ENCODE data around the gene FBXO22.
"Not testable (repeated sequence)": the region's sequence is repeated elsewhere in the genome, so short reads cannot be mapped to it uniquely, and the experiment has no call there.

Gene FBXO22

DNA sequence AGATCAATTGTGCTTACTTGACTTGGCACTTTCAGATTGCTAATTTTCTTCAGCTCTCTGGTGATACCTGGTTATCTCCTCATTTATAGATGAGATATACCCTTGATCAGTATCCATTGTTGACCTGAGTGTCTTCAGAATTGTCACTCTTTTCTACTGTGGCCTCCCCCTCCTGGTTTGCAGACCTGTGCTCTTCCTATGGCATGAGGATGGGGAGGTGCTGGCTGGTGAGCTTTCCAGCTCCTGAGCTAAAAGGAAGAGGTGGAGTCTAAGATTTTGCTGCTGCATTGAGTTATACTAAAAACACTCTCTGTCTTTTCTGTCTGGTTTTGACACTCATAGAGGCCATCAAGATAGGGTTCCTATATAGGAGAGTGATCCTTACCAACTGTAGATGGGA, 36.8 kb upstream of the FBXO22 start:
- no peak for DNase-seq (ENCODE audit: low spot score)
- TF ChIP-seq, protein P1, sequence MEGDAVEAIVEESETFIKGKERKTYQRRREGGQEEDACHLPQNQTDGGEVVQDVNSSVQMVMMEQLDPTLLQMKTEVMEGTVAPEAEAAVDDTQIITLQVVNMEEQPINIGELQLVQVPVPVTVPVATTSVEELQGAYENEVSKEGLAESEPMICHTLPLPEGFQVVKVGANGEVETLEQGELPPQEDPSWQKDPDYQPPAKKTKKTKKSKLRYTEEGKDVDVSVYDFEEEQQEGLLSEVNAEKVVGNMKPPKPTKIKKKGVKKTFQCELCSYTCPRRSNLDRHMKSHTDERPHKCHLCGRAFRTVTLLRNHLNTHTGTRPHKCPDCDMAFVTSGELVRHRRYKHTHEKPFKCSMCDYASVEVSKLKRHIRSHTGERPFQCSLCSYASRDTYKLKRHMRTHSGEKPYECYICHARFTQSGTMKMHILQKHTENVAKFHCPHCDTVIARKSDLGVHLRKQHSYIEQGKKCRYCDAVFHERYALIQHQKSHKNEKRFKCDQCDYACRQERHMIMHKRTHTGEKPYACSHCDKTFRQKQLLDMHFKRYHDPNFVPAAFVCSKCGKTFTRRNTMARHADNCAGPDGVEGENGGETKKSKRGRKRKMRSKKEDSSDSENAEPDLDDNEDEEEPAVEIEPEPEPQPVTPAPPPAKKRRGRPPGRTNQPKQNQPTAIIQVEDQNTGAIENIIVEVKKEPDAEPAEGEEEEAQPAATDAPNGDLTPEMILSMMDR (IDR thresholded peaks at IDR 0.05; ENCODE audit: extremely low read depth, insufficient read depth, missing control alignments) = no peak
- in situ Hi-C loops (cut with MboI; ENCODE audit: low pct_unique_long_range_greater_than_20kb, low sequenced_read_pairs, unreplicated experiment) = no loop called here

DNA sequence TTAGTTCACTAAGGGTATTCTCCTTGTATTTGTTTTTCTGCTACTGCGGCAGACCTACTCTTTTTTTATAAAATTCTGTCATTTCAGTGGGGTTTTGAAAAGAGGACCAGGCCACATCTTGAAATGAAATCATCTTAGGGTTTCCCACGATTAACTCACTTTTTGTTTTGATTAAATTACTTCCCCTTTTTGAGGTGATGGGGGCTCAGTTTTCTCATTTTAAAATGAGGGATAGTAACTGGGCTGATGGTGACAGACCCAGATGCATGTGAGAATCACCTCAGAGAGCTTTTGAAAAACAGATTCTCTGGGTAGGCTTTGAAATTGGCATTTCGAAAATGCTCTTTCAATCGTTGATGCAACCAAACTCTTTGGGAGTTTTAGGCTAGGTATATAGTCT, 36.2 kb upstream of the FBXO22 start:
- in situ Hi-C loops (cut with MboI; ENCODE audit: low pct_unique_long_range_greater_than_20kb, low sequenced_read_pairs, unreplicated experiment) = no loop called here
- TF ChIP-seq, protein P1 (IDR thresholded peaks at IDR 0.05; ENCODE audit: extremely low read depth, insufficient read depth, missing control alignments) = no peak
- no peak for DNase-seq (ENCODE audit: low spot score)

DNA sequence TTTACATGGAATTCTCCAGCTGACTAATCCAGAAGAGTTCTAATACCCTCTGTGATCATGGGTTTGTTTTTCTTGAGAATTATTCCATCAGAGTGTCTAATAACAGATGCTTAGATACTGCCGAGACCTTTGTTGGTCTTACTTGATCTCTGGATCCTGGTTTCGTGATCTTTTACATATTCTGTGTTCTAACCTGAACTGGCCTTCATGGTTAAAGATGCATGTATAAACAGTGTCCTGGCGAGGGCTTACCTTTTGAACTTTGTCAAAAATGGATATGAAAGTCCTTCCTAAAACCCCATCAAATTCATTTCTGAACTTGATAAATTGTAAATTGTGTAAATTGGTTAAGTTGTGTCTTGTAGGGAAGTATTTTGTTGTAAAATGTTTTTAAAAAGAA, 35.7 kb upstream of the FBXO22 start:
- TF ChIP-seq, protein P1 (IDR thresholded peaks at IDR 0.05; ENCODE audit: extremely low read depth, insufficient read depth, missing control alignments) = no peak
- in situ Hi-C loops (cut with MboI; ENCODE audit: low pct_unique_long_range_greater_than_20kb, low sequenced_read_pairs, unreplicated experiment) = no loop called here
- no peak for DNase-seq (ENCODE audit: low spot score)

DNA sequence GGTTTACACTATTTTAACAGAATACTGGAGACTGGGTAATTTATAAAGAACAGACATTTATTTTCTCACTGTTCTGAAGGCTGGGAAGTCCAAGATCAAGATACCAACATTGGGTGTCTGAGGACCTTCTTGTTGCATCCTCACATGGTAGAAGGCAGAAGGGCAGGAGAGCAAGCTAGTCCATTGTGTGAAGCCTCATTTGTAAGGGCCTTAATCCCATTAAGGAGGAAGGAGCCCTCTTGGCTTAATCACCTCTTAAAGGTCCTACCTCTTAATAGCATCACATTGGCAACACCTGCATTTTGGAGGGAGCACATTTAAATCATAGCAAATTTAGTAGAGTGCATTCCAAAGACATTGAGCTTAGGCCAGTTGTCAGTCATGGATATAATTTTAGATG, 34.2 kb upstream of the FBXO22 start:
- DNase-seq (ENCODE audit: low spot score) = no peak
- in situ Hi-C loops (cut with MboI; ENCODE audit: low pct_unique_long_range_greater_than_20kb, low sequenced_read_pairs, unreplicated experiment) = no loop called here
- TF ChIP-seq, protein P1 (IDR thresholded peaks at IDR 0.05; ENCODE audit: extremely low read depth, insufficient read depth, missing control alignments) = no peak

DNA sequence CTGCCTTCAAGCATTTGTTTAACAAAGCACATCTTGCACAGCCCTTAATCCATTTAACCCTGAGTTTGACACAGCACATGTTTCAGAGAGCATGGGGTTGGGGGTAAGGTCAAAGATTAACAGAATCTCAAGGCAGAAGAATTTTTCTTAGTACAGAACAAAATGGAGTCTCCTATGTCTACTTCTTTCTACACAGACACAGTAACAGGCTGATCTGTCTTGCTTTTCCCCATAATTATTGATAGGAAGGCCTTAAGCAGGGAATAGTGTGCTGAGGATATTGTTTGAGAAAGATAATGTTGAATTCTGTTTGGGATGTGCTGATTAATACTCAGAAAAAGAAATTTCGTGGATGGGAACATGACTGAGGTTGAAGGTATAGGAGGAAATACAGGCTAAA, 32.1 kb upstream of the FBXO22 start:
- in situ Hi-C loops (cut with MboI; ENCODE audit: low pct_unique_long_range_greater_than_20kb, low sequenced_read_pairs, unreplicated experiment); DNase-seq (ENCODE audit: low spot score): not testable (repeated sequence)

DNA sequence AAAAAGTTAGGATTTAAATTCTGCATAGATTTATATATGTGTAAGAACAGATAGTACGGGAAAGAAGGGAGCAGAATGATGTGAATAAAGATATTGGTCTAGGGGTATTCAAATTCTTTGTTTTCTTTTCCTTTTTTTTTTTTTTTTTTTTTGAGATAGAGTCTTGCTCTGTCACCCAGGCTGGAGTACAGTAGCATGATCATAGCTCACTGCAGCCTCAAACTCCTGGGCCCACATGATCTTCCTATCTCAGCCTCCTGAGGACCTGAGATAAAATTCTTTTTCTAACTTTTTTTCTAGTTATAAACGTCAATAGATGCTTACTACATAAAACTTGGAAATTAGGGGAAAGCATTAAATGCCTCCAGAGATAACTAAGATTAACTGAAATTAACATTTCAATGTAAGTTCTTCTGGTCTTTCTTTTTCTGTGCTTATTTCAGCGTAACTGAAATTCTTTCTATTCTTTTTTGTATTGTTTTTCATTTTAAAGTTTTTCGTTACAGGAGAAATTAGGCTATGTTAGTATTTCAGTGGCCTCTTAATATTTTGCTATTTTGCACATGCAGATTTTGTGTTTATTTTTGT, 31.2 kb upstream of the FBXO22 start:
- DNase-seq (ENCODE audit: low spot score) = no peak
- in situ Hi-C loops (cut with MboI; ENCODE audit: low pct_unique_long_range_greater_than_20kb, low sequenced_read_pairs, unreplicated experiment) = no loop called here

DNA sequence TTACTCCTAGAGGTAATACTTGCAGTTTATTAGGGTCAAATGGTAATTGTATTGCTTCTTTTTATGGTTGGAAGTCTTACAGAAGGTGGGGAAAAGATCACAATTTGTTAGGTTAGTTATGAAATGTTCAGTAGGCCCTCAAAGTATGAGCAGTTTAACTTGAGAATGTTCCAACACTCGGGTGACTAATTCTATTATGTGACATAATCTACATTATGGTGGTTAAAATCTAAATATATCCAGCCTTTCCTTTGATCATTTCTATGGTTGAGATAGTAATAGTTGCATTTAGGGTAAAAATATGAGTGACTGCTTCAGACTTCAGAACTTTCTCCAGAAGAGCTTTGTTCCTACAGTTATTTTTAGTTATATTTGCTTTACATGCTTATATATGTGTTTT, 19.6 kb upstream of the FBXO22 start:
- DNase-seq (ENCODE audit: low spot score) = no peak
- TF ChIP-seq, protein P1 (IDR thresholded peaks at IDR 0.05; ENCODE audit: extremely low read depth, insufficient read depth, missing control alignments) = no peak
- in situ Hi-C loops (cut with MboI; ENCODE audit: low pct_unique_long_range_greater_than_20kb, low sequenced_read_pairs, unreplicated experiment) = no loop called here

More for the DNA sequence above, 31.2 kb upstream of the FBXO22 start:
- TF ChIP-seq, protein P1 (IDR thresholded peaks at IDR 0.05; ENCODE audit: extremely low read depth, insufficient read depth, missing control alignments) = no peak

Data from GM13977 (cell line).